ENCODE results near the gene AKT2.

AKT2 gene

GRCh38 chr19:40214936-40215335, 70.2 kb downstream of the AKT2 start:
- Histone ChIP-seq H3K9me2 (replicated peaks; ENCODE audit: low read depth, low read length) (no peaks in the 10 kb centered on the region), H3K9me3 (ENCODE audit: insufficient read depth, low read depth, low read length) (no peaks in the 10 kb centered on the region), H3K4me2 (ENCODE audit: low read depth, low read length, poor library complexity, severe bottlenecking) (no peak overlapping the region), H3K4me1 (ENCODE audit: insufficient read depth, low read length, poor library complexity, severe bottlenecking) (no peaks in the 10 kb centered on the region), H3K27me3 (ENCODE audit: insufficient read depth, low read length, poor library complexity, severe bottlenecking) (no peaks in the 10 kb centered on the region), H3K9ac (ENCODE audit: low read depth, low read length, poor library complexity, severe bottlenecking) (no peak overlapping the region), H3F3A (ENCODE audit: low read depth) (no peaks in the 10 kb centered on the region), H4K20me1 (ENCODE audit: insufficient read depth, low read length, poor library complexity, severe bottlenecking) (no peaks in the 10 kb centered on the region), H2AFZ (ENCODE audit: low read length) (no peak overlapping the region), H3K79me2 (ENCODE audit: insufficient read depth, low read length) (no peaks in the 10 kb centered on the region), H3K36me3 (ENCODE audit: insufficient read depth, low read length) (no peaks in the 10 kb centered on the region), H3K4me3 (ENCODE audit: low read length, poor library complexity, severe bottlenecking) (no peak overlapping the region)
- no peak for TF ChIP-seq CTCF (conservative IDR thresholded peaks at IDR 0.05; ENCODE audit: low read length)
- no peak for TF ChIP-seq EZH2phosphoT487 (IDR thresholded peaks at IDR 0.05; ENCODE audit: borderline replicate concordance)

GRCh38 chr19:40213882-40214570, 71.1 kb downstream of the AKT2 start:
- Histone ChIP-seq H3K4me2 (ENCODE audit: low read depth, low read length, poor library complexity, severe bottlenecking) (no peak overlapping the region), H4K20me1 (ENCODE audit: insufficient read depth, low read length, poor library complexity, severe bottlenecking) (no peaks in the 10 kb centered on the region), H3K4me3 (ENCODE audit: low read length, poor library complexity, severe bottlenecking) (no peak overlapping the region), H3K27me3 (ENCODE audit: insufficient read depth, low read length, poor library complexity, severe bottlenecking) (no peaks in the 10 kb centered on the region), H3K9me3 (ENCODE audit: insufficient read depth, low read depth, low read length) (no peaks in the 10 kb centered on the region), H2AFZ (ENCODE audit: low read length) (no peak overlapping the region), H3K79me2 (ENCODE audit: insufficient read depth, low read length) (no peaks in the 10 kb centered on the region), H3K36me3 (ENCODE audit: insufficient read depth, low read length) (no peaks in the 10 kb centered on the region), H3K4me1 (ENCODE audit: insufficient read depth, low read length, poor library complexity, severe bottlenecking) (no peaks in the 10 kb centered on the region), H3F3A (ENCODE audit: low read depth) (no peaks in the 10 kb centered on the region), H3K9ac (ENCODE audit: low read depth, low read length, poor library complexity, severe bottlenecking) (no peak overlapping the region), H3K9me2 (replicated peaks; ENCODE audit: low read depth, low read length) (no peaks in the 10 kb centered on the region)
- TF ChIP-seq CTCF (conservative IDR thresholded peaks at IDR 0.05; ENCODE audit: low read length) (no peak), EZH2phosphoT487 (IDR thresholded peaks at IDR 0.05; ENCODE audit: borderline replicate concordance) (no peak)

GRCh38 chr19:40213251-40213829, 71.8 kb downstream of the AKT2 start:
- TF ChIP-seq CTCF (conservative IDR thresholded peaks at IDR 0.05; ENCODE audit: low read length) (no peak), EZH2phosphoT487 (IDR thresholded peaks at IDR 0.05; ENCODE audit: borderline replicate concordance) (no peak)
- no peaks in the 10 kb centered on the region for H3K27me3 ChIP-seq (ENCODE audit: insufficient read depth, low read length, poor library complexity, severe bottlenecking)
- H3K4me2 ChIP-seq (ENCODE audit: low read depth, low read length, poor library complexity, severe bottlenecking) = no peak overlapping the region
- no peaks in the 10 kb centered on the region for H3K79me2 ChIP-seq (ENCODE audit: insufficient read depth, low read length)
- no peaks in the 10 kb centered on the region for H3F3A ChIP-seq (ENCODE audit: low read depth)
- H4K20me1 ChIP-seq (ENCODE audit: insufficient read depth, low read length, poor library complexity, severe bottlenecking) = no peaks in the 10 kb centered on the region
- H3K9ac ChIP-seq (ENCODE audit: low read depth, low read length, poor library complexity, severe bottlenecking) = no peak overlapping the region
- H3K9me2 ChIP-seq (replicated peaks; ENCODE audit: low read depth, low read length) = no peaks in the 10 kb centered on the region
- H3K36me3 ChIP-seq (ENCODE audit: insufficient read depth, low read length) = no peaks in the 10 kb centered on the region
- no peaks in the 10 kb centered on the region for H3K9me3 ChIP-seq (ENCODE audit: insufficient read depth, low read depth, low read length)
- no peak overlapping the region for H2AFZ ChIP-seq (ENCODE audit: low read length)
- no peak overlapping the region for H3K4me3 ChIP-seq (ENCODE audit: low read length, poor library complexity, severe bottlenecking)
- H3K4me1 ChIP-seq (ENCODE audit: insufficient read depth, low read length, poor library complexity, severe bottlenecking) = no peaks in the 10 kb centered on the region

Data from Loucy (cell line).